ENCODE measurements around the gene CNIH3.

DNA sequence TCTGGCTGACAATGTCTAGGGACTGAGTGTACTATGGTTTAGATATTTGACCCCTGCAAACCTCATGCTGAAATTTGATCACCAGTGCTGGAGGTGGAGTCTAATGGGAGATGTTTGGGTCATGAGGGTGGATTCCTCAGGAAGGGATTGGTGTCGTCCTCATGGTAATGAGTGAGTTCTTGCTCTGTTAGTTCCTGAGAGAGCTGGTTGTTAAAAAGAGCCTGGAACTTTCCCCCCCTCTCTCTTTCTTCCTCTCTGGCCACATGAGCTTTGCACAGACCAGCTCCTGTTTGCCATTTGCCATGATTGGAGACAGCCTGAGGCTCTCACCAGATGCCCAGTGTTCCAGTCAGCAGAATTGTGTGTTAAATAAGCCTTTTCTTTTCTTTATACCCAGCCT is 36.6 kb upstream of the CNIH3 start:
- TF ChIP-seq, protein P1, sequence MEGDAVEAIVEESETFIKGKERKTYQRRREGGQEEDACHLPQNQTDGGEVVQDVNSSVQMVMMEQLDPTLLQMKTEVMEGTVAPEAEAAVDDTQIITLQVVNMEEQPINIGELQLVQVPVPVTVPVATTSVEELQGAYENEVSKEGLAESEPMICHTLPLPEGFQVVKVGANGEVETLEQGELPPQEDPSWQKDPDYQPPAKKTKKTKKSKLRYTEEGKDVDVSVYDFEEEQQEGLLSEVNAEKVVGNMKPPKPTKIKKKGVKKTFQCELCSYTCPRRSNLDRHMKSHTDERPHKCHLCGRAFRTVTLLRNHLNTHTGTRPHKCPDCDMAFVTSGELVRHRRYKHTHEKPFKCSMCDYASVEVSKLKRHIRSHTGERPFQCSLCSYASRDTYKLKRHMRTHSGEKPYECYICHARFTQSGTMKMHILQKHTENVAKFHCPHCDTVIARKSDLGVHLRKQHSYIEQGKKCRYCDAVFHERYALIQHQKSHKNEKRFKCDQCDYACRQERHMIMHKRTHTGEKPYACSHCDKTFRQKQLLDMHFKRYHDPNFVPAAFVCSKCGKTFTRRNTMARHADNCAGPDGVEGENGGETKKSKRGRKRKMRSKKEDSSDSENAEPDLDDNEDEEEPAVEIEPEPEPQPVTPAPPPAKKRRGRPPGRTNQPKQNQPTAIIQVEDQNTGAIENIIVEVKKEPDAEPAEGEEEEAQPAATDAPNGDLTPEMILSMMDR (IDR thresholded peaks at IDR 0.05; ENCODE audit: extremely low read depth in 1 of 2, insufficient read depth in 1 of 2, low read depth in 1 of 2, low read length in 2 of 2), result no peak
- TF ChIP-seq POLR2A (IDR thresholded peaks at IDR 0.05; ENCODE audit: low read depth, low read length) (no peak), EZH2 (IDR thresholded peaks at IDR 0.05; ENCODE audit: borderline replicate concordance, low read depth, low read length, severe bottlenecking) (no peak), POLR2AphosphoS5 (IDR thresholded peaks at IDR 0.05; ENCODE audit: insufficient read depth, low read depth, low read length) (no peak)
- TF ChIP-seq, protein P2, sequence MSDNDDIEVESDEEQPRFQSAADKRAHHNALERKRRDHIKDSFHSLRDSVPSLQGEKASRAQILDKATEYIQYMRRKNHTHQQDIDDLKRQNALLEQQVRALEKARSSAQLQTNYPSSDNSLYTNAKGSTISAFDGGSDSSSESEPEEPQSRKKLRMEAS (IDR thresholded peaks at IDR 0.05; ENCODE audit: insufficient read depth, insufficient read length), result no peak

Measured in endothelial cell of umbilical vein (primary cell).